Measurements from ENCODE around the gene LRMDA.

GRCh38 chr10:75461672-75462649 is 30.5 kb downstream of the LRMDA start:
- TF ChIP-seq CTCF (conservative IDR thresholded peaks at IDR 0.05; ENCODE audit: low read depth, low read length) (no peak), EZH2 (IDR thresholded peaks at IDR 0.05; ENCODE audit: borderline replicate concordance, low read depth, low read length, poor library complexity, severe bottlenecking) (no peak)
